ENCODE measurements around the gene SEMA4D. TPM values are rescaled to one million over a fixed set of nuclear protein-coding genes. Genes with fewer than 3 reads are reported as not detected.

SEMA4D gene
- total RNA-seq, 1 donor from 2014 or later, result 388 TPM

DNA sequence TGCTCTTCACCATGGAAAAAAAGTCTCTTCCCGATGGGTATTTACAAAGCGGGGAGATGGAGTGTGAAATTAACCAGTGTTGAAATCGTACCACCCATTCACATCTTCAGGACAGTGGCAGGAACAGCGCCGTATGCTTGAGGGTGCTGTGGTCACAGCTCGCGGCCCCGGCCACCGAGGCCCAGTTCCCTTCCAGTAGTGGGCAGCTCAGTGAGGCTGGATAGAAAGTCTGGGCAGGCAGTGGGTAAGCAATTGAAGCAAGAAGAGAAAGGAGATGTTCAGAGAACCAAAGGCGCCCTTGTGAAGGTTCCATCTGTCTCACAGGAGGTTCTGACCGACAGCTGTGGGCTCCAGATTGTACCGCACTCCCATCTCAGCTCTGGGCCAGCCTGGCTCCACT lies 120.5 kb downstream of the SEMA4D start:
- intact Hi-C loops (cut with micrococcal nuclease), result no loop called here

DNA sequence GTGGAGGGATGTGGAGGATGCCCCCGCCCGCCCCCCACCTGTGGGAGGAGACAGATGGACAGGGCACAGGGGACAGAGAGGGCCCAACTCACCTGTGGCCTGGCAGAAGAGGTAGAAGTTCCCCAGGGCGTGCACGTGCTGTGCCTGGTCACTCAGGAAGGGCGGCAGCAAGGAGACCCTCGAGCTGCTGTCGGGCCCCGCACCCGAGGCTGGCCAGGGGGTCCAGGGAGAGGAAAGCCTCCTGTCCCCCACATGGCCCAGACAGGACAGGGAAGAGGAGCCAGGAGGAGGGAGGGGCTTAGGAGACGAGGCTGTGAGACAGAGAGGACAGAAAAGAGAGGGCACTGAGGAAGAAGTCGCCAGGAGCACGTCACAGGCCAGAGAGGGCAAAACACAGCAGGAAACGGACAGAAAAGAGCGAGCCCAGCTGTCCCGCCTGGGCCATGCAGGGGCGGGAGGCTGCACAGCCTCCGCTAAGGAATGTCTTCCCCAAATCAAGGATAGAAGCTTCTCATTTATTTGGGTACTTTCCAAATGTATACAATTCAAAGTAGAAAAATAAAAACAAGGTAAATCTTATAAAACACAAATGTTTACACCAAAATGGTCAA lies 121.1 kb downstream of the SEMA4D start:
- intact Hi-C loops (cut with micrococcal nuclease), result no loop called here

DNA sequence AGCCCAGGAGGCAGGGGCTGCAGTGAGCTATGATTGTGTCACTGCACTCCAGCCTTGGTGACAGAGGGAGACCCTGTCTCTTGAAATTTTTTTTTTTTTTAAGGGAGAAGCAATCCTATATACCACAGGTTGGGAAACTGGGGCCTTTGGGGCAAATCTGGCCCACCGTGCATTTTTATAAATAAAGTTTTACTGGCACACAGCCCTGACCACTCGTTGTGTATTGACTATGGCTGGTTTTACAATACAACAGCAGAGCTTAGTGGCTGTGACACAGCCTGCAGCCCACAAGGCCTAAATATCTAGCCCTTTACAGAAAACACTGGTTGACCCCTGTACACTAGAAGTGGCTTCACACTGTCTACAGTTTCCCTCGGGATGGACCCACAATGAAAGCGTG lies 121.6 kb downstream of the SEMA4D start:
- intact Hi-C loops (cut with micrococcal nuclease), result no loop called here

DNA sequence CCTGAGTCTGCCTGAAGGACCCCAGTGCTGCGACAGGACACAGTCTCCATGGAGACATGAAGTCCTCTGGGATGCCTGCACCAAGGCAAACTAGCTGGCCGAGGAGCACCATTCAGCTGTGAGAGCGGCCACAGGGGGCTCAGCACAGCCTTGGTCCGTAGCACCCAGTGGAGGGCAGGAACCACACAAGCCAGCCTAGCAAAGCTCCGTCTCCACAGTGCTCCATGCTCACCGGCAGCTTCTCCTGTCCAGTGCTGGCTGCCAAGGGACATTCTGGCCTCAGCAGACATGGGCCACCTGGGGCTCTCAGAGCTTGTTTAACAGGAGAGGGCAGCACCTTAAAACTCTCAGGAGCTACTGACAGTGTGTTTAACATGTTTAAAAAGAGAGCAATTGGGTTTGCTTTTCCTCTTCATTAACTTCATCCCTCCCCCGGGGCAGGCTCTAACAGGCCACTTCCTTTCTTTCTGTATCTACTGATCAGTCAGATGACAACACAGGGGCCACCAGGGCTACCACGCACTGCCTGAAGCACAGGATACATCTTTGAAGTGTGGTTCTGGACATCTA lies 122.6 kb downstream of the SEMA4D start:
- intact Hi-C loops (cut with micrococcal nuclease), result loop anchor here (2.0 kb wide), 1 partner anchor 14 kb away; no protein-coding TSS in a partner anchor

DNA sequence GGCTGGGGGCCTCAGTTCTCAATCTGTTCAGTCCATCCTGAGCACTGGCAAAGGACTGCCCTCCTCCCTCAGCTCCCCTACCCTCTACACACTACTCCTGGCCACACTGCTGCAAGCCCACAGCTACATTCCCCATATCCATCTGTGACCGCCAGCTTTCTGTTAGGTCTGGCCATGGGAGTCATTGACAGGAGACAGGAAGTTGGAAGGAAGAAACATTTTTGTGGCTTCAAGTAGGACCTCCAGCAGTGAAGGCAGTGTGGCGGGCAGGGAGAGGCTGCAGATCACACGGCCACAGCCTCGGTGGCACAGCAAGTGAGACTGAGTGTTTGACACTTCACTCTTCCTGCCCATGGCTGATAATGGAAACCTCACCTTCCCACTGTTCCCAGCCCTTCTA lies 123.7 kb downstream of the SEMA4D start:
- intact Hi-C loops (cut with micrococcal nuclease), result loop anchor here (2.0 kb wide), 1 partner anchor 13 kb away; no protein-coding TSS in a partner anchor

DNA sequence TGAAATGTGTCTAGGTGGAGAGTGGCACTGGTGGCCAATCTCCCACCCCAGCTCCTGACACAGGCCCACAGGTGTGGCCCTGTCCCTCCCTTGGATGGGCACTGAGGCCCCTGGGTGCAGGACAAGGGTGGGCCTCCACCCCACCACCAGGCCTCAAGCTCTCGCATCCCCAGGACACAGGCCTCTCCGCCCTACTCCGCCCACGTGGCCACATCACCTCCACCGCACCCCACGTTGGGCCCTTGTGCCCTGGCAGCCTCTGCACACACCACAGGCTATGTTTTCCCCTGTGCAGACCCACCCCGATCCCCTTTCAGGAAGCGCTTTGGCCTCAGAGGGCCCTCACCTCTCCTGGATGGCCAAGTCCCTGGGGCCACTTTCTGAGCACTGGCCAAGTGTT lies 124.9 kb downstream of the SEMA4D start:
- intact Hi-C loops (cut with micrococcal nuclease), result loop anchor here (1.0 to 2.0 kb wide), 2 partner anchors 36 to 54 kb away; no protein-coding TSS in a partner anchor

DNA sequence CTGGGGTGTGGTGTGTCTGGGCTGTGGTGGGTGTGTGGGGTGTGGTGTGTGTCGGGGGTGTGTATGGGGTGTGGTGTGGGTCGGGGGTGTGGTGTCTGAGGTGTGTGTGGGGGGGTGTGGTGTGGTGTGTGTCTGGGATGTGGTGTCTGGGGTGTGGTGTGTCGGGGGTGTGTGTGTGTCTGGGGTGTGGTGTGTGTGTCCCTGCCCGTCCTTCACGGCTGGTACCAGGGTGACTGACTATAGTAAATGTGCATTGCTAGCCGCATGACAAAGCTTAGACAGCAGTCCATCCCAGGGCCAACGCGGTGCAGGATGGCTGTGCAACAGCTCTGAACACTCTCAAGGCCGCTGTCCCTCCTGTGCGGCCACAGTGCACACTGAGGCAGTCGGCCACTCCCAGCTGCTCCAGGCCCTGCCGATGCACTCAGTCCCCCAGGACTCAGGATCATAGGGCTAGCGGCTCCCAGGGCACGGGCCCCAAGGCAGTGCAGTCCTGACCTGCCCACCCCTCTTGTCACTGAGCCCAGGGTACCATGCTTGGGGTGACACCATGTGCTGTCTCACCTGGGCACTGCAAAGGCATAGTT lies 125.6 kb downstream of the SEMA4D start:
- intact Hi-C loops (cut with micrococcal nuclease), result loop anchor here (1.0 to 2.0 kb wide), 2 partner anchors 36 to 53 kb away; no protein-coding TSS in a partner anchor

DNA sequence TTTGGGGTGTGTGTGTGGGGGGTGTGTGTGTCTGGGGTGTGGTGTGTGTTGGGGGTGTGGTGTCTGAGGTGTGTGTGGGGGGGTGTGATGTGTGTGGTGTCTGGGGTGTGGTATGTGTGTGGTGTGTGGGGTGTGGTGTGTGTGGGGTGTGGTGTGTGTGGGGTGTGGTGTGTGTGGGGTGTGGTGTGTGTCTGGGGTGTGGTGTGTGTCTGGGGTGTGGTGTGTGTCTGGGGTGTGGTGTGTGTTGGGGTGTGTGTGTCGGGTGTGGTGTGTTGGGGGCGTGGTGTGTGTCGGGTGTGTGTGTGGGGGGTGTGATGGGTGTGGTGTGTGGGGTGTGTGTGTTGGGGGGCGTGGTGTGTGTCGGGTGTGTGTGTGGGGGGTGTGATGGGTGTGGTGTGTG lies 126.1 kb downstream of the SEMA4D start:
- intact Hi-C loops (cut with micrococcal nuclease), result loop anchor here (1.0 to 2.0 kb wide), 2 partner anchors 37 to 52 kb away; no protein-coding TSS in a partner anchor

DNA sequence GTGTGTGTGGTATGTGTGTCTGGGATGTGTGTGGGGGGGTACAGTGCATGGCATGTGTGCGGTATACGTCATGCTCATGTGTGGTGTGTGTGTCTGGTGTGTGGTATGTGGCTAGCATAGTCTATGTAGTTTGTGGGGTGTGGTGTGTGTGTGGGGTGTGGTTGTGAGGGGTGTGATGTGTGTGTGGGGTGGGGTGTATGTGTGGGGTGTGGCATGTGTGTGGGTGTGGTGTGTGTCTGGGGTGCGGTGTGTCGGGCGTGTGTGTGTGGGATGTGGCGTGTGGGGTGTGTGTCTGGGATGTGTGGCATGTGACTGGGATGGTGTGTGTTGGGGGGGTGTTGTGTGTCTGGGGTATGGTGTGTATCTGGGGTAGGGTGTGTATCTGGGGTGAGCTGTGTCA lies 127.3 kb downstream of the SEMA4D start:
- intact Hi-C loops (cut with micrococcal nuclease), result no loop called here

DNA sequence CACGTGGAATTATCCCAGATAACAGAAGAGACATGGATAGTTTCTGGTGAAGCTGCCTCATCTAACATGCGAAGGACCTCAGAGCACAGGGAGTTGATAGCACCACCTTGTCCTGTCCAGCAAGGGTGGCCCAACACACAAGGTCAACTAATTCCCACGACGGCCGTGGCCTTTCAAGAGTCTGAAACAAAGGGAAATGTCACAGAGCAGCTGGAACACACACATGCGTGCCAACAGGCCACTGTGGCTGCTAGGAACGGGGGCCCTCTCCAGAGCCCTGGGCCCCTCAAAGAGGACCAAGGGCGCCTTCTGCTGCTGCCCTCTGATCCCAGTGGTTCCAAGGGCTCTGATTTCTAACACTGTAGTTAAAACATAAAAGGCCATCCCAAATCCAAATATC lies 128.9 kb downstream of the SEMA4D start:
- intact Hi-C loops (cut with micrococcal nuclease), result no loop called here

DNA sequence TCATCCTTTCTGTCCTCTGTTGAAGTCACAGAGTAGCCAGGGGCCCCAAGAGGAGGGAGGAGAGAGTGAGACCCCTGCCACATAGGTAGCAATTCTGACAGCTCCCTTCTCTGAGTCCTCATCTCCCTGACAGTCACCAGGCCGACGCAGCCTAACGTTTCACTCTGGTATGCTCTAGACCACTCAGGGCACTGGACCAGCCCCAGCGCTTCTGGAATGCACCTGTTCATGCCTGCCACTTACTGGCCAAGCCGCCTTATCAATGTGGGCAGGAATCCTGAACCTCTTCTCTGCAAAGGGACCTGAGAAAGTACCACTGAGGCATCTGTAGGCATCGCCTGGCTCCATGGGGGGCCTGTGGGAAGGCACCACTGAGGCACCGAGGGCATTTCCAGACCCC lies 129.4 kb downstream of the SEMA4D start:
- intact Hi-C loops (cut with micrococcal nuclease), result no loop called here

DNA sequence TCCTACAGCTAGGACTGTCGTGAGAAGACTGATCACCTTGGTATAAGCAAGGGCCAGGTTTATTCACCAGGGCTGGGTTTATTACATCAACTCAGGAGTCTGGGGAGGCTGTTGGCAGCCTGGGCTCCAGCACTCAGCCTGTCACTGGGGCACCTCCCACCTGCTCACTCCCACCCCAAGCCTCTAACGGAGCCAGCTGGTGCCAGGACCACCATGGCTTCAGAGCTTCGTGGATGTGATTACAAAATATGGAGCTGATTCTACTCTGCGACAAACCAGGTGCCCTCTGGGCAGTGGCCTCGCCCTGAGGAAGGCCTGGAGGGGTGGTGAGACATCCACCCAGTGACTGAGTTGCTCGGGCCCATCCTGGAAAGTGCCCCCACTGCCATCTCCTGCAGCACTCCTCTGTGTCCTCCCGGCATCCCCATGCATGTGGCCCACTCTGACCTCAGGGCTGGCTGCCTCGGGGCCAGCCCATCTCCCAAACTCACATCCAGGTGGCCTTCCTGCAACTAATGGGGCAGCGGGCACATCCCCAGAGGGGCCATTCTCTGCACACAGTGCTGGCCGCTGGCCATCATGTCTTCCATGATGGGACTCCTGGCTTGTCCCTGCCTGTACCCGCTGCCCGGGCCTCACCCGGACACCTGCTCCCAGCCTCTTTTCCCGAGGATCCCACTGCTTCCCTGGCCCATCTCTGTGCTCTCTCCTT lies 130.0 kb downstream of the SEMA4D start:
- intact Hi-C loops (cut with micrococcal nuclease), result no loop called here

DNA sequence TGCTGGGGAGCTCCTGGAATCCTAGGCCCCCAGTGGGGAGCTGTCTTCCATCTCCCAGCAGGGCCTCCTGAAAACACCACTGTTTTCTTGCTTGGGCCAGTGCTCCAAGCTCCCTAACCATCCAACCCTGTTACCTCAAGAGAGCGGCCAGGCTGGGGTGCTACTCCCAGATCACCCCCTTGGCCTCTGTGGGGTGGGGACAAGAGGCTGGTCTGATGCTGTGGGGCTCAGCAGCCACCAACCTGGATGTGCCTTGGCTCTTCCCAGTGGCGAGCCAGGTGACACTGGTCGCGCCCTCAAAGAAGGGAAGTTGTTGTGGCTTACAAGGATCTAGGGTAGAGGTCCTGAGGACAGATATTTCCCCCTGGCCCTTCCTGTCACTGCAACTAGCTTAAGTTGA lies 130.6 kb downstream of the SEMA4D start:
- intact Hi-C loops (cut with micrococcal nuclease), result no loop called here

DNA sequence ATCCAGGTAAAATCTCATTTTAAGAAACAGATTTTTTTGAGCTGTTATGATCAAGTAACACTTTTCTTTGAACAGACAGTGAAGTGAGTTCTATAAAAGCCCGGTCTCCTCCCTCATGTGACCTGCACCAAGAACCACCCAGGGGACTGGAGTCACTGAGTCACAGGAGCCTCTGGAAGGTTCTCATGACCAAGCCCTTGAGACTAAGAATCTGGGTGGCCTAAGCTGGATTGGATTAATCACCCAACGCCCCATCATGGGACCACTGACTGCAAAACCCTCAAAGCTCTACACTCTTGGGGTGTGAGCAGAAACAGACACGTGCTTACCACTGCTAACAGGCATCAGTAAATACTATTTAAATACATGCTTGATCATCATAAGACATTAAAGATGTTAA lies 131.2 kb downstream of the SEMA4D start:
- intact Hi-C loops (cut with micrococcal nuclease), result no loop called here

DNA sequence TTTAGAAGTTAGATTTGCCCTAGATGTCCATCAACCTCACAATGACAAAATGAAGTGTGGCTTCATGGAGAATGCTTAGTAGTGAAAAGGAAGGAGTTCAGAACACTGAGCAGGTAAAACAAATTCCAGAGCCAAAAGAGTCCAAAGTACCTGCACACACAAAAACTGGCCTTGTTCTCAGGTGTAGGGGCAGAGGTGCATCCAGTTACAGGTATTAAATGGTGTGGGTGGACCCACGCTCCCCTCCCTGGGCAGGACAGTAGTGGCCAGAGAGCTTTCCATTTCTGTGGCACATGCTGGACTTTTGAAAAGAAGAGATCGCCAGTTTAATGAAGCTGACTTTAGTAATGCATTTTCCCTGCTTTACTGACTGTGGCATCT lies 132.4 kb downstream of the SEMA4D start:
- intact Hi-C loops (cut with micrococcal nuclease), result no loop called here

DNA sequence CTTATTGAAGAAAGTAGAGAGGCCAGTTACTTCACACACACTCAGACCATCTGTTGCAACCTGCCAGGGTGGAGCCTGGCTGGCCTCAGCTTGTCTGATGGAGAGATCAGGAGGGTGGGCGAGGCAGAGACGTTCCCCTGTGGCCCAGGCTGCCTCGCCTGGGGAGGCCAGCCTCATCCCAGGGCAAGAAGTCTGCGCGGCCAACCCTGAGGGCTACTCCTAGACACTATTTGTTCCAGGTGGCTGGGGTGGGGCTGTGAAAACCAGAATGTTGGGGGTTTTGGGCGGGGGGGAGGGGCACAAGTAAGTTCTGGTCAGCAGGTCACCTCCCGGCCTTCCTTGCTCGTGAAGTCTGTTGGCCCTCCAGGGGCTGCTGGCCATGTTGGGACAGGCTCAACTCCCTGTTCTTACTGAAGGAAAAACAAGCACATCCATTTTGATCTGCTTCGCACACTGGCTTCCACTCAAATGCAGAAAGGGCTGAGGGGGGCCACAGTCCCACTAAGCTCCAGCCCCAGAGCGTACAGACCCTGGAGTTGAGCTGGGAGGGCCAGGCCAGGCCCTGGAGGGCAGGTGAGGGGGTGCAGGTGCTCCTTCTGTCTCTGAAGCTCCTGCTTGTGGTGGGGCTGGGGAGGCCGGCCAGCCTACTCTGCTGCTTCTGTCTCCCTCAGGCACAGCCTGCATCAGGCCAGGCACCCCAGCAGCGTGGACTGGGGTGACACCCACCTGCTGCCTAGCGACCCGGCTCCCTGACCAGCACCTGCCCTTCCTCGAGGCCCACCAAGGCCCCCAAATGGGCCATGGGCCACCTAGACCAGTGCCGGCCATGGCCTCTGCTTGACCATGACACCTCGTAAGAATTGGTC lies 133.0 kb downstream of the SEMA4D start:
- intact Hi-C loops (cut with micrococcal nuclease), result no loop called here

DNA sequence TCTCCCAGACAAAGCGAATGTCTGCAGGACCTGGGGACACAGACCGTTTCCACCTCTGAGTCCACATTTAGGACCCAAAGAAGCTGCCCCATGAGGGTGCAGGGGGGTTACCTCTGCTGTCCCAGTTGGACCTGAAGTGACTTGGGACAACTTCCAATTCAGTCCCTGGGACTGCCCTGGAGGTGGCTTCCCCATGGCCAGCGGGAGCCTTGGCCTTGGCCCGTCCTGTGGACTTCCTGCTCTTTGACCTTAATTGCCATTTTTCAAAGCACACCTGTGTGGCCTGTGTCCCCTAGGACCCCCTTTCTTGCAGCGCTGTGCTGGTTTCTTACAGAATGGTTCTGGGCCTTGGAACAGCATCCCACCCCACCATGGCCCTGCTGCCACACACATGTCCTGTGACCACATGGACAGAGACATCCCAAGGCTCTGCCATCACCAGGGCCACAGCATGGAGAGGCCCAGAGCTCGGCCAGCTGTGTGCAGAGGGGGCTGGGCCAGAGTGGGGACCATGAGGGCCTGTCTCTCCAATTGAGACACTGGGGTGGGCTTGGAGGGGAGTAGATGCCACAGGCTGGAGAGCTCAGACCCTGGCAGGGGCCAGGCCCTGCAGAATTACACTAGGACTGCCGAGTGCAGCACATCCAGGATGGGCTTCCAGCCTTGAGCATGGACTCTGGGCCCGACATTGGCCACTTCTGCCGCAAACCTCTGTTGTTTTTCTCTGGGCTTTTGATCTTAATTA lies 133.8 kb downstream of the SEMA4D start:
- intact Hi-C loops (cut with micrococcal nuclease), result no loop called here

DNA sequence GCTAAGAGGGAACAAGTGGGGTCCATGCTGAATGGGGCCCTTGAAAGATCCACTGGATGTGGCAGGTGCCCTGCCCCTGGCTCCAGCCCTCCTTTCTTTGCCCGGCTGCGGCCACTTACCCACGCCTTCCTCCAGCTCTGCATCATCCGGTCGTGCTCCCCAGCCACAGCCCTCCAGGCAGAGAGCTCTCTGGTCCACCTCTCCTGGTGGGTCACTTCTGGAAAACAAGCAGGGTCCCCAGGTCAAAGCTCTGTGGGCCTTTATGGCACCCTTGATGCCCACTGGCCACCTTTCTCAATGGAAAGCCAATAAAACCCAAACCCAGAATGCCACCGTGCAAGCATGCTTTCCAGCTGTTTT lies 134.6 kb downstream of the SEMA4D start:
- intact Hi-C loops (cut with micrococcal nuclease), result no loop called here

DNA sequence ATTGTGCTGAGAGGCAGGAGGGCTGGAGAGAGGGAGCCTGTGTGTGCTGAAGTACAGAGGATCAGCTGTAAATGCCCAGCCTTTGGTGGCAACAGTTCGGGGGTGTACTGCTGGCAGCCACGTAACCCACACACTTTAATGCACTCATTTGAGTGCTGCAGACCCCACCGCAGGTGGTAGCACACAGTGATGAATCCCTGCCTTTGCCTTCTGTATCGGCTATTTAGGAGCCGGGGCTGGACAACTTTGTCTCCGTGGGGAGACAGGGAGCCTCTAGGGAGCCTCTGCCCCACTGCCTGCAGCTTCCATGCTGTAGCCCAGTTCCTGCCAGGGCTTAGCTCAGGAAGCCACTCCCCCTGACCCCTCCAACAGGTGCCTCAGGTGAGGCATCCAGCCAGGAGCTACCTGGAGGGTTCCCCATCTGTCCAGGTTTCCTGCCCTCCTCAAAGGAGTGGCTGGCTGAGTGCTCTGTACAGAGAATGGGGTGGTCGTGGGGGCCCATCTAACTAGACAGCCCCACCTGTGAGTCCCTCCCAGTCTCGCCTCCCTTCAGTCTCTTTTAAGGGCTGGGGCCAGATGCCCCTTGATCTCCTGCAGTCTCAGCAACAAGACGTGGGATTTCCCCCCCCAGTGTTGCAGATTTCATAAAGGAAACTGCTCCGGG lies 135.1 kb downstream of the SEMA4D start:
- intact Hi-C loops (cut with micrococcal nuclease), result no loop called here

Data from T-helper 1 cell treated with Interleukin-12 subunit alpha and Interleukin-12 subunit beta and Interleukin-4 antibody, amounts not matched to agents 30 ng/mL and 1 ng/mL, for 36 hours (primary cell).